Effector CD4-positive, alpha-beta T cell (primary cell): ENCODE measurements around the gene CFP.
"Not testable (repeated sequence)": the region's sequence is repeated elsewhere in the genome, so short reads cannot be mapped to it uniquely, and the experiment has no call there.

Source experiments
- DNase-seq: peaks from one replicate; pipeline ENCODE4 v3.0.0-alpha.2; 2020
- total RNA-seq: gene quantifications from one replicate; lab custom pipeline; 2026; lab: John Stamatoyannopoulos, UW

CFP gene
- total RNA-seq, result 1.5 reads per million

DNA sequence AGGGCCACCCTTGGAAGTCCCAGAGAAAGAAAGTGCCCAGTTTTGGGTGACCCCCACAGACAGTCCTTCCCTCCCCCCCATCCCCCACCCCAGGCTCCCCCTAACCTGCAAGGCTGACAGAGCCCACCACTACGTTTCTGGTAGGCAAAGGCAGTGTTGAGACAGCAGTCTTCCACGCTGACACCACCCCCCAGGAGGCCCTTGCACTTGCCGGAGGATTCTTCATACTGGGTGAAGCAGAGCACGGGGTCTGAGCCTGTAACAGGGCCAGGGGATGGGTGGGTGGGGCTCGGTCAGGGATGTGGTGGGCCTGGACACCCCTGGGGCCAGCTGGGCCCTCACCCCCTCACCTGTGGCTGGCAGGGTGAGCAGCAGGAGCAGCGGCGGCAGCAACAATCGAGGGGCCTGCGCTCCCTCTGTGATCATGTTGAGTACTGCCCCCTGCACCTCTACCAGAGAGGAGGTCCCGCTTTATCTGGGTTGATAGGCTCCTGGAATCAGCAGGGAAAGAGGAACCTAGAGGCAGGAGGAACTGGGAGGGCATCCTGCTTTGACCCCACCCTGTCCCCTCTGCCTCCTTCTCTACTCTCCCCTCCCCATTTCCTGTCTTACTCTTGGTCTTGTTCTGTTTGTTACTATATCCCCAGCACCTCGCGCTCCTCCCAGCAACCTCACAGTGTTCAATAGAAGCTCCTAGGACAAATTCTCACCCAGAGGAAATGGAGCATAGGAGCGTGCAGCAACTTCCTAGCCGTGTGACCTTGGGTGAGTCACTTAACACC is at the start of gene CFP:
CFP (minus strand) TSS at position 512 of the 782 bp plus-strand sequence; CDS start at position 426, 86 bp downstream.
- DNase-seq, result no peak

DNA sequence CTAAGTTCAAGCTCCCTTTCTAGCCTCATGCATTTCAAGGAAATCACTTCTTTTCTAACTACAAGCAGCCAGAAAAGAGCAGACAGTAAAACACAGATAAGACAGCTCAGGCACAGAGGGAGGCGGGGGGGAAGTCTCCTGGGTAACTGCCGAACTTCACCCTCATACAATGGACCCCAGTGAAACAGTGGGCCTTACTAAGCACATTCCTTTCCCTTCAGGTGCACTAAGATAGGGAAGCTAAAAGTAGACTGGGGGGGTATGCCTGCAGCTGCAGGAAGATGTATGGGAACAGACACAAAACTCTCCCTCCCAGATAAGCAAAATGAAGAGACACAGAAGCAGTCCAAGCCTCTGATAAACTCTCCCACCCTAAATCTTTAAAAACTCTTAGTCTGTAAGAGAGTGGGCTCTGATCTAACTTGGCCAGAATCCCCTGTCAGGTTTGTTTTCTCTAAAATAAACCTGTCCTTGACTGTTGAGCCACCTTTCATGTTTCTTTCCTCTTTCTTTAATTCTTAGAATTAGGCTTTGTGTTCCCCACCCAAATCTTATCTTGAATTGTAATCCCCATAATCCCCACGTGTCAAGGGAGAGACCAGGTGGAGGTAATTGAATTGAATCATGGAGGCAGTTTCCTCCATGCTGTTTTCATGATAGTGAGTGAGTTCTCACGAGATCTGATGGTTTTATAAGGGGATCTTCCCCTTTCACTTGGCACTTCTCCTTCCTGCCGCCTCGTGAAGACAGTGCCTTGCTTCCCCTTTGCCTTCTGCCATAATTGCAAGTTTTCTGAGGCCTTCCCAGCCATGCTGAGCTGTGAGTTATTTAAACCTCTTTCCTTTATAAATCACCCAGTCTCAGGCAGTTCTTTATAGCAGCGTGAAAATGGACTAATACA is 46.5 kb upstream of the CFP start:
- not testable (repeated sequence) for DNase-seq

DNA sequence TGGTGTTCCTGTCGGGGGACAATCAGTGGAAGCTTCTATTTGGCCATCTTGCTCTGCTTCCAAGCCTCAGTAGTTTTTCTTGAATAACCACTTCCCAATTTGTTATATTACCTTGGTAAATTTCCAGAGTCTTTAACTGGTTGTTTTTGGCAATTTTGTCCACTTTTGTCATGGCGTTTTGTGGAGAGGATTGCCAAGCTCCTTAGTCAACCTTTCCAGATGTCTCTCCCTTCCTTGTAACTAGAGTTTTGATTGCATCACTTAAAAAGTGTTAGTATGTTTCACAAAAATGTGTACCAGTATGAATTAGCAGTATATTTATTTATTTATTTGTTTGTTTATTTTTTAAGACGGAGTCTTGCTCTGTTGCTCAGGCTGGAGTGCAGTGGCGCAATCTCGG is 45.0 kb upstream of the CFP start:
- no peak for DNase-seq

DNA sequence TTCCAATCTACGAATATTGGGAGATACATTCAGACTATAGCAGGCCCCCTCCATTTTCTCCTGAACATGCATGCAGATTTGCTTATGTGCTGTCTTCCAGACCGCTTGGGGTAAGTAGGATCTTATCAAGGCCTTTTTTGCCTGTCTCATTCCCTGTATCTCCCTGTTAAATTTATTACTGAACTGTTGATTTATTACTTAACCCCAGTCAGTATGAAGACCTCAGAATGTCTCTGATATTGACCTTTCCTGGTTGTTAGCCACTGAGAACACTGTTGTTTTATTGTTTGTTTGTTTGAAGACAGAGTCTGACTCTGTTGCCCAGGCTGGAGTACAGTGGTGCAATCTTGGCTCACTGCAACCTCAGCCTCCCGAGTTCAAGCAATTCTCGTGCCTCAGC is 36.1 kb upstream of the CFP start:
- DNase-seq, result not testable (repeated sequence)

DNA sequence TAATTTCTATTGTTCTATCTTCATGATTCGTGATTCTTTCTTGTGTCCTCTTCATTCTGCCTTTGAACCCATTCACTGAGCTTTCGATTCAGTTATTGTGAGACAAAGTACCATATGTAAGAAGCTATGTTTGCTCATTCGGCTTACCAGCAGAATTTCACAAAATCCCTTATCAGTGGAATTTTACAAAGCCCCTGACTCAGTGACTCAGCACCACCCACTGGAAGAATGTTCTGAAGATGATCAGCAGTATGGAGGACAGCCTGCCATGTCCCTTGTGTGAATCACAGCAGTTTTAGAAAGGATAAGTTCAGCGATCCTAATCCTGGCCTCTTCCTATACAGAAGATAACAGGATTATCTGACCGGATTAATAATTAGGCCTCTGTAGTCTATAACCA is 35.0 kb upstream of the CFP start:
- no peak for DNase-seq

DNA sequence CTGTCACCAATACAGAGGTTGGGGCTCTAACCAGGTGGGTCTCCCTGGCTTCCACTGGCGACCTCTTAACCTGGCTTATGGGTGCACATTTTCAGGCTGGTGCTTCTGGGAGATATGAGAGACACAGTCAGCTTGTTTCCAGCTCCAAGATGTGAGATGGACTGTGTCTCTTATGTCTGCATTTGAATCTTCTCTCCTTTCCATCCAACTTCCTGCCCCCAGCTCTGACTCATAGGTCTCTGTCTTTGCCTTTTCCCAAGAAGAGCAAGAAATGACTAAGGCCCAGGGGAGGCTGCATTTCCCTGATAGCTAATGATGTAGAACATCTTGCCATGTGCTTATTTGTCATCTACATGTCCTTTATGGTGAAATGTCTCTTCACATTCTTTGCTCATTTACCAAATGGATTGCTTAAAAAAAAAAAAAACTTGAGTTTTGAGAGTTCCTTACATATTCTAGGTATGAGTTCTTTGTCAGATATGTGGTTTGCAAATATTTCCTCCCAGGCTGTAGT is 32.5 kb upstream of the CFP start:
- no peak for DNase-seq

DNA sequence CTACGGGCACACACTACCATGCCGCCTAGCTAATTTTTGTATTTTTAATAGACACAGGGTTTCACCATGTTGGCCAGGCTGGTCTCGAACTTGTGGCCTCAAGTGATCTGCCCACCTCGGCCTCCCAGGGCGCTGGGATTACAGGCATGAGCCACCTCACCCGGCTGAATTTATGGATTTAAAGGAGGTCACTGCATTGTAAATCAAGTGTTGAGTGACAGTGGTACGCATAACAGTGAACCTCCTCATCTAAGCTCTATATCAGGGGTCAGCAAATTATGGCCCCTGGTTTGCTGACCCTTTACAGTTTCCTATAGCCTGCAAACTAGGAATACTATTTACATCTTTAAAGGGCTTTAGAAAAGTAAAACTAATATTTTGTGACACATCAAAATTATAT is 31.8 kb upstream of the CFP start:
- DNase-seq, result no peak

DNA sequence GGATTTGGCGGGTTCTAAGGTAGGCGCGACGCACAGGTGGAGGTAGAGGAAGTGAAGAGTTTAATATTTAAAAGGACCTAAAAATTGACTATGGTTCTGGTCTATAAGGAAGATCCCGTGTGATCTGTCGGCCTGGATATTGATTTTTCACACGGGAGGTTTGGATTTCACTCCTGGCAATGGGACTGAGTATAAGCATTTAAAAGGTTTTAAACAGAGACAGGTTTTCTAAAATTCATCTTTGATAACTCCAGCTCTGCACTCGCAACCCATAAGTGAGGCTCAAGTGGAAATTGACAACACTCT is 29.6 kb upstream of the CFP start:
- no peak for DNase-seq

DNA sequence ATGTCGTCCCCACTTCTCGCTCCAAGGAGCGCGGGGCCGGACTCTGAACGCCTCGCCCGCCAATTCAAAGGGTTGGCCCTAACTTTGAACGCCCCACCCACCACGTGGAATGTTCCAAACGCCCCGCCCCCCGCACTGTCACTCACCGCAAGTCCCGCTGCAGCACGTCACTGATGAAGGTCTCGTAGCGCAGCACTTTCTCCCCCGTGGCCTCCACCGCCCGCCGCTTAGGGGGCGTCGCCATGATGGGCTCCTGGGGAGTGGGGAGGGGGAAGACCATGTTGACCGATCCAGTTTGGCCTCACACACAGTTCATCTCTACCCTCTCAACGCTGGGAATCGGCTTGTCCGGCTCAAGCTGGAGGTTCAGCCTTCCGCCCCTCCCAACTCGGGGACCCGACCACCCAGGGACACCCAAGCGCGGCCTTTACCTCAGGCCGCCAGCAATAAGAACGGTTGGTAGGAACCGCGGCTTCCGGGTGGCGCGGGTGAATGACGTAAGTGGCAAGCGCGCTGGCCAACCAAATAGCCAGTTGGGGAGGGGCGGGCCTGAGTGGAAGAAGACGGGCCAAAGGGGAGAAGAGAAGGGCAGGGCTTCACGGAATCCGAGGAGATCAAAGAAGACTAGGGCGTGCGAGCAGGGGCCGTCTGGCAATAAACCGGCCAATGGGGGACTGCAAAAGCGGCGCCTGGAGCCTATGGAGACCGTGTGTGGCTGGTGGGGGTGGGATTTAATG is 29.1 kb upstream of the CFP start, which contains the start of gene UXT:
UXT (minus strand) TSS at position 497 of the 737 bp plus-strand sequence; CDS start at position 244, 253 bp downstream.
- peak; percentile 85 for DNase-seq

DNA sequence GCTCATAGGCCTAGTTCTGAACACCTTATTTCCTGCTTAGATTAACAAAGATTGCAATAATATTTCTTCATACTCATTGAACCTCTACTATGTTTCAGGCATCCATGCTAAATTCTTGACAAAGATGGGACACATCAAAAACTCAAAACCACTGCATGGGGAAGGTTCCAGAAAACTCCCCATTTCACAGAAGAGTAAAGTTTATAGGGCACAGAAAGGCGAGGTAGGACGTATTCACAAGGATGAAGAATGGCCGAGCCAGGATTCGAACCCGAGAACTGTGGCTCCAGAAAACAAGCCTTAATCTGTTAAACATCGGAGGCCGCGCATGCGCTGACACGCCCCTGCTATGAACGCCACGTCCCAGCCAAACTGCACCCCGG is 28.6 kb upstream of the CFP start:
- no peak for DNase-seq

DNA sequence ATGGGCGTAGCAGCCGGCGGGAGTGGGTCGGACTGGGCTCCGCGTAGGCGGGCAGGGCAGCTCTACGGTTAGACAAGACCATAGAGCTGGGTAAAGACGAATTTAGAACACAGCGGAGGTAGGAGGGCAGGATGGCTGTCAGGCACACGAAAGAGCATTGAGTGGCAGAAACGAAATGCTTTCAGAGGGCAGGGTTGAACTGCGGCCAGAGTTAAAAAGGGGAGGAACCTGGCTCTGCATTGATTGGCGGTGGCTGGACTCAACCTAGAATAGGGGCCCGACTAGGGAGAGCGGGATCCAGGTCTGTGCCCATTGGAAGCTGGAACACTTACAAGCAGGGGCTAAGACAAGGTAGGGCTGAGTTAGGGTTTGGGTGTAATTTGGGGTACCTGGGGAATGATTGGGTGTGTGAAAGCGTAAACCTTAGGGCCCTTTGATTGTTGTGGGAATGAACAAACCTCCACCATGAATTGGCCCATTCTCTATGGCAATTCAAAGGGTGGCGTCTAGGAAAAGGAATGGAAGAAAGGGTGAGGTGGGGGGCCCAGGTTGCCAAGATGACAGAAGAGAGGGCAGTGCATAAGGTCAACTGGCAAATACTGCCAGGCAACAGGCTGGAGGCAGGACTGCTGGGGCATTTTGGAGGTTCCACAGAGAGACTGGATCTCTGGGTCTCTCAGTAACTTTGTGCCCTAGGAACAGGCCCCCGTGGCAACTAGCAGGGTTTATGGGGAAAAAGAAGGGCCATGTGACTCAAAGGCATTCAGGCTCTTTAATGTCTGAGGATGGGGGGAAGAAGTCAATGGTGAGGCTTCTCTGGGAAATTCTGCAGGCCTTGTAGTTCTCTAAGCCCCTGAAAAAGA is 21.5 kb upstream of the CFP start:
- no peak for DNase-seq

DNA sequence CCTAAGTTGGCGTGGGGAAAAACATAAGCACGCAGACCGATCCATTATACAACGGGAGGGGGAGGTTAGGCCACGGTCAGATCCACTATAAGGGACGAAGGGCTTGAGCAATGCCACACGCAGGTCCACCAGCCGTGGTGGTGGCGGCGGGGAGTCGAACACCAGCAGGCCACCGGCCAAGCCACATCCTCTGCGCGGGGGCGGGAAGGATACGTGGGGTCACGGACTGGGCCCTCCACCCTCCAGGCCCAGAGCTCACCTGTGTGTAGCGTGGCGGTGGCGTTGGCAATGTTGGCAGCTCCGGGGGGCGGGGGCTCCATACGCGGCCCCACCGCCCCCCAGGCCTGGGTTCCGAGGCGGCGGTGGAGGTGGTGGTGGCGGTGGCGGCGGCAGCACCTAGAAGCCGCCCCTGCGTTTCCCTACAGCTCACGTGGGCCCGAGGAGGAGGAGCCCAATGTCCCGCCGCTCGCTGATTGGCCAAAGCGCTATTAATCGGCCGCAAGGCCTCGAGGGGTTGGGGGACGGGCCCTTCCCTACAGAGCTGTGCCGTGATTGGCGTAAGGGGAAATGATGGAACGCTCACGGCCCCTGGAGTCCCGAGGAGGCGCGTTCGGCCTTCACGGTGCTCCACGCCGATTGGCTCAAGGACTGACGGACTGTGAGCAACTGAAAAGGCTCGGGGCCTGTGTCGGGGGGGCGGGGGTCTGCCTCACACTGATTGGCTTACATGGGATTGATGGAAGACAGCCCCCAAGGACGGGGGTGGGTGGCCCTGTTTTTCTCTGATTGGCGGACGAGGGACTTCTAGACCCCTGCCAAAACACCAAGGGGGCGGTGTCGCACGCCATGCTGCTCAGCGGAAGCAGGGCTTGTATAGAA is 20.7 kb upstream of the CFP start, which contains the start of gene ELK1:
ELK1 (minus strand) TSS at position 400 of the 879 bp plus-strand sequence. CDS start 9,122 bp downstream, outside the sequence.
- DNase-seq, result peak; percentile 86

DNA sequence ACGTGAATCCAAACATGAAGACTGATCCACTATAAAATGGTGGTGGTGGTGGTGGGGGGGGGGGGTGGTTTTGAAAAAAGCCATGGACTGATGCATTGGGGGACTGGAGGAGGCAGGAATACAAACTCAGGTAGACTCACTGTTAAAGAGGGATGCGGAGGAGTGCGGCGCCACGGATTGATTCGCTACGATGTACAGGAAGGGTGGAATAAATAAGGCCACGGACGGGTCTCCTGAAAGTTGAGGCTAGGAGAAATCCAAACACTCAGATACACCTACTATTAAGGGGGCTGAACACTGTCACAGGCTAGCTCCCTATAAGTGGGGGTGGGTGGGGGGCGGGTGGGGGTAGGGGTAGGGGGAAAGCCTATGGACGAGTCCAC is 20.0 kb upstream of the CFP start:
- DNase-seq, result no peak

DNA sequence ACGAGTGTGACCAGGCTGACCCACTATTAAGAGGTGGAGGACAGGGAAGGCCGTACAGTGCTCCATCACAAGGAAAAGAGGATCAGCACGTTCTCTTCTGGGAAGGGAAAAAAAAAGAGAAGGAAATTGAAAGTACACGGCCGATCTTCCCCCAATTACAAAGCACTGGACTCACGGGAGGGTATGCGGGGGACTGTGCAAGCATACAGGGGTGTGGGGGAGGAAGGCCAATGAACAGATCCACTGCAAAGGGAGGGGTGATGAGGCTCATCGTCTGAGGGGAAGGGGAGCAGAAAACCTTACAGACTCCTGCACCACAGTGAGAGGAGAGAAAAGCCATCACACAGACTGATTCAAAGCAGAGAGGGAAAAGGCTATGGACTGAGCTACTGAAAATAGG is 19.5 kb upstream of the CFP start:
- no peak for DNase-seq

DNA sequence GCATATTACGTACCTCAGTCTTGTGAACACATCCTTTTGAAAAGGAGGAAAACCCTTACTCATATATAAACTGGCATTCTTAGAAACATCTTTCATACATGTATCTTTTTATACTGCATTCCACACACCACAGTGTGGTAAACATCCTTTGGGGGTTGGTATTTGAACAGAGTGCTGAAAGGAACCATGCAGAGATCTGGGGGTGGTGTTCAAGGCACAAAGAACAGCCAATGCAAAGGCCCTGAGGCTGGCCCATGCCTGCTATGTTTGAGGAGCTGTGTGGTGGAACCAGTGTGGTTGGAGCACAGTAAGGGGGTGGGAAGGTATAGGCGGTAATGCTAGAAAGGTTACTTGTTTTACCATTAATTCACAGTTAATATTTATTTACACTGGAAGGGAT is 18.6 kb upstream of the CFP start:
- DNase-seq, result no peak

DNA sequence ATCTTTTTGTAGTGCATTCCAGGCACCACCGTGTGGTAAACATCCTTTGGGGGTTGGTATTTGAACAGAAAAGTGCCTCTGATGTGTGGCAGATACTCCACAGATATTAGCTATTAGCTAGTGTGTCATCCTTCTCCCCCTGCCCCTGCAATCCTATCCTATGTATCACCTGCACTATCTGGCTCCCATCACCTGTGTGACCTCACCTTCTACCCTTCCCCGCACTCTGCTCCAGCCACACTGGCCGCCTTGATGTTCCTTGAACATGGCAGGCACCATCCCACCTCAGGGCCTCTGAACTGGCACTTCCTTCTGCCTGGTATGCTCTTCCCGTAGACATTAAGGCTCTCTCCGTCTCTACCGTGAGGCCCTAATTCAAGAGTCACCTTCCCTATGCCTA is 16.9 kb upstream of the CFP start:
- no peak for DNase-seq

DNA sequence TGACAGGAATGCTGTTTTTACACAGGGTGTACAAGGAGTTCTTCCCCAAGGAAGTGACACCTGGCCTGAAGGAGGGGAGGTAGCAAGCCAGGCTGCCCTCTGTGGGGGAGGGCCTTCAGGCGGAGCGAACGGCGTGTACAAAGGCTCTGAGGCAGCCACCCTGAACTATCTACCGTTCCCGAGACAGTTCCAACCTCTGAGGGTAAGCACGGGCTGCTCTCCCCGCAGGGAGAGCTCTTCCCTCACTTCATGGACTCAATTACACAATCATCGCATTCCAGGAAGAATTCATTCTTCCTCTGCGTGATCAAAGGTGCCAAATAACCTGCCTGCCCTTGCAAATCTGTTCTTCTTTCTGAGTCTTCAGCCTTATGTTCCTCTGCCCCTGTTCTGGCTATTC is 15.8 kb upstream of the CFP start:
- DNase-seq, result no peak

DNA sequence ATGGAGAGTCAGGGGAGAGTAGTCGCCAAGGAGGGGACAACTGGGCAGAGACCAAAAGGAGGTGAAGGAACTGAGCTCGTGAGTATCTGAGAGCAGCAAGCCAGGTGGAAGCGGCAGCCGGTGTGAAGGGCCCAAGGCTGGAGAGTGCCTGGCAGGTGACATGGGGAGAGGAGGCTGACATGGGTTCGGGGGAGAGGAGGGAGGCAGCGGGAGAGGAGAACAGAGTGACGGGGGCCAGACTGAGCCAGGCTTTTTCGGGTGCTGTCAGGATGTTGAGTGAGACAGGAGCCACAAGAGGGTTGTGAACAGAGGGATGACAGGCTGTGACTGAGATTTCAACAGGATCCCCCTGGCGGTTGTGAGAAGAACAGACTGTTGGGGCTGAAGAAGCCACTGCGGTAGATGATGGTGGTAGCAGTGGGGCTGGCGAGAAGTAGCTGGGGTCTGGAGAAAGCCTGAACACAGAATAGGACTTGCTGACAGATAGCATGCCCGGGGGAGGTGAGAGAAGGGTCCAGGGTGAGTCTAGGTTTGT is 14.9 kb upstream of the CFP start:
- no peak for DNase-seq

DNA sequence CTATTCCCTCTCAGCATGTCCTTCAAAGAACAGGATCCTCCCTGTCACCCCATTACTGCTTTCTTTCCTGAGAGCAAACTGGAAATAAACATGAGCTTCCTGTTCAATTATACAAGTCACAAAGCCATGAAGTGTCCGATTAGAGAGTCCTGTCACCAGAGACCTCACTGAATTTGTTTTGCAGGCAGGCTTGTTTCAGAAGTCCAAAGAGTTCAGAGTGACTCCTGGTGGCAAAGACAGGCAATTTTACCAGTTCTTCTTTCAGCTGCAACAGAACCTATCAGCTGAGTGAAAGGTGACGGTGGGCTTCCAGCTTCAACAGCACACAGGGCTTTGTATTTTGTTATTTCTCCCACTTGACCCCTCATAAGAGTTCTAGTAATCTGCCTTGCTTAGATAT is 14.2 kb upstream of the CFP start:
- no peak for DNase-seq

DNA sequence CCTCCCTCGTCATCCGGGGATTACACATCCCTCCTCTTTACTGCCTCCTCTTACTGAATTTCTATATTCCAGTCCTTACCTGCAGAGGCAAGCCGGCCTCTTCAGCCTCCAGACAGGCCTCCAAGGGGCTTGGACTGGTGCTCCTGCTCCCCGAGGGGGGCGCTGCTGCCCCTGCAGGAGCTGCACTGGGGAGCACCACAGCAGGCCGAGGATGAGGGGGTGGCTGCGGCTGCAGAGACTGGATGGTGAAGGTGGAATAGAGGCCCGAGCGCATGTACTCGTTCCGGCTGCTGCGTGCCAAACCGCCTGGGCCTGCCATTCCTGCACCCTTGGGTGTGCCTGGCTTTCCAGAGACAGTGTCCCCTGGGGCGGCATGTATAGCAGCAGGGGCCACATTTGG is 9.1 kb upstream of the CFP start:
- no peak for DNase-seq
